ENCODE data around the gene IFITM5. TPM values are rescaled to one million over a fixed set of nuclear protein-coding genes. Genes with fewer than 3 reads are reported as not detected.

The IFITM5 gene
- total RNA-seq, 2 donors from 2014 or later = not detected

DNA sequence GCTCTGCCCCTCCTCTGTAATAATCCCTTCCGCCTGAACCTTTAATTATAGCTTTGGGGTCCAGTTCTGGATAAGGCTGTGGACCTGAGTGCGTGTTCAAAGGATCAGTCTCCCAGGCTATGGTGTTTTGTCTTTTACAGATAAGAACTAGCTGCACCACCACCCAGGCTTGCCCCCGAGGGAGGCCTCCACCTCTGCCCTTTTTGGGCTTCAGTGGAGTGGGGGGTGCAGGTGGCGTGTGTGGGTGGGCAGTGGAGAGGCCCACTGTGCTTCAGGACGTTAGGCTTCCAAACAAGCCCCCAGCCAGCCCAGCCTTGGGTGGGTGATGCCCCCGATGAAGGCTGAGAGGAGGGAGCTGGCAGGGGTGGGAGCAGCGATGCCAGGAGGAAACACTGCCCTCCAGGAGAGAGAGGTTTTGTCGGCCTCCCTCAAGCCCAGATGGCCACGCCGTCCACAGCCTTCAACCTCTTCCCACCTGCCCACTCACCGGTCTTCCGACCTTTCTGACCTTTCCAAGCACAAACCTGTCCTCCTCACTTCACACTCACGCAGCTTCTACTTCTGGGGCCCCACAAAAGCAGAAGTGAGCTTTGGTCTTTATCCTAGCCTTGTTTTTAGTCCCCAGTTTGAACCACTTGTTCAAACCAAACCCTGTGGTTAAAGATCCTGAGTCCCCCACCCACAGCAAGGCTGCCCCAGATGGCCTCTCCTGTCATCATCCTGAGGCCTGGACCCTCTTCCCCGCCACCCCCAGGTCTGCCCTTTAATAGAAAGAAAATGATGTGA is 42.2 kb downstream of the IFITM5 start:
- peaks cover 7% of the 10 kb centered on the region for H3K4me1 Mint-ChIP-seq
- DNase-seq = no peak
- H3K27ac Mint-ChIP-seq = no peak overlapping the region
- H3K36me3 Mint-ChIP-seq (ENCODE audit: low read depth) = no peaks in the 10 kb centered on the region
- peaks cover 12% of the 10 kb centered on the region for H3K27me3 Mint-ChIP-seq
- no peaks in the 10 kb centered on the region for H3K9me3 ChIP-seq (ENCODE audit: control insufficient read depth, low read length, poor library complexity, severe bottlenecking)
- no peak overlapping the region for H3K4me3 Mint-ChIP-seq
- no peak for ATAC-seq

DNA sequence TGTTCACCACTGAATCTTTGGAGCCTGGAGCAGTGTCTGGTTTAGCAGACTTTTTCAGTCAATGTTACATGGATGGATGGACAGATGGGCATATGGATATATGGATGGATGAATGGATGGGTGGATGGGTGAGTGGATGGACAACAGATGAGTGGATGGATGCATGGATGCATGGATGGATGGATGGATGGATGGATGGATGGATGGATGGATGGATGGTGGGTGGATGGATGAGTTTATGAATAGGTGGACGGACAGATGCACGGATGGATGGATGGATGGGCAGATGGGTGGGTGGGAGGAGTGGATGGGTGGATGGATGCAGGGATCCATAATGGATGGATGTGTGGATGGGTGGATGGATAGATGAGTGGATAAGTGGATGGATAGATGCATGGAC is 43.5 kb downstream of the IFITM5 start:
- H3K27me3 Mint-ChIP-seq = peaks cover 12% of the 10 kb centered on the region
- no peaks in the 10 kb centered on the region for H3K9me3 ChIP-seq (ENCODE audit: control insufficient read depth, low read length, poor library complexity, severe bottlenecking)
- DNase-seq (no peak), ATAC-seq (no peak)
- H3K4me3 Mint-ChIP-seq = no peak overlapping the region
- H3K27ac Mint-ChIP-seq = no peak overlapping the region
- no peaks in the 10 kb centered on the region for H3K36me3 Mint-ChIP-seq (ENCODE audit: low read depth)
- H3K4me1 Mint-ChIP-seq = peaks cover 13% of the 10 kb centered on the region

GRCh38 chr11:255176-255575 is 44.1 kb downstream of the IFITM5 start:
- no peak for DNase-seq
- peaks cover 12% of the 10 kb centered on the region for H3K27me3 Mint-ChIP-seq
- no peak overlapping the region for H3K27ac Mint-ChIP-seq
- no peak overlapping the region for H3K4me3 Mint-ChIP-seq
- no peak for ATAC-seq
- H3K36me3 Mint-ChIP-seq (ENCODE audit: low read depth) = no peaks in the 10 kb centered on the region
- peaks cover 14% of the 10 kb centered on the region for H3K4me1 Mint-ChIP-seq
- H3K9me3 ChIP-seq (ENCODE audit: control insufficient read depth, low read length, poor library complexity, severe bottlenecking) = no peaks in the 10 kb centered on the region

DNA sequence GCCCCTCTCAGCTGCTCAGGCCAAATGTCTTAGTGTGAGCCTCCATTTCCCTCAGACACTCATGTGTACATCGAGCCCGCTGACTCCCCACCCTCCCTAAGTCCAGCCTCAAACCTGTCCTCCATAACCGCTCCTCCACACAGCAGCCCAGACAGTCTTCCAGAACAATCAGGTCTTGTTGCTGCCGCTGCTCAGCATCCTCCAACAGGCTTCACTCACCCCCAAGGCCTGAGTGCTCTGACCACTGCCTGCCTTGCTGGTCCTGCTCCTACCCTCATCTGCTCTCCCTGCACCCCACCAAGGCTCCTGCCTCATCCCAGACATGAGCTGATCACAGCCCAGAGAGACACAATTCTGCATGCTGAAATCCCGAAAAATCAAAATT is 45.4 kb downstream of the IFITM5 start:
- H3K27me3 Mint-ChIP-seq = peaks cover under 1% of the 10 kb centered on the region

DNA sequence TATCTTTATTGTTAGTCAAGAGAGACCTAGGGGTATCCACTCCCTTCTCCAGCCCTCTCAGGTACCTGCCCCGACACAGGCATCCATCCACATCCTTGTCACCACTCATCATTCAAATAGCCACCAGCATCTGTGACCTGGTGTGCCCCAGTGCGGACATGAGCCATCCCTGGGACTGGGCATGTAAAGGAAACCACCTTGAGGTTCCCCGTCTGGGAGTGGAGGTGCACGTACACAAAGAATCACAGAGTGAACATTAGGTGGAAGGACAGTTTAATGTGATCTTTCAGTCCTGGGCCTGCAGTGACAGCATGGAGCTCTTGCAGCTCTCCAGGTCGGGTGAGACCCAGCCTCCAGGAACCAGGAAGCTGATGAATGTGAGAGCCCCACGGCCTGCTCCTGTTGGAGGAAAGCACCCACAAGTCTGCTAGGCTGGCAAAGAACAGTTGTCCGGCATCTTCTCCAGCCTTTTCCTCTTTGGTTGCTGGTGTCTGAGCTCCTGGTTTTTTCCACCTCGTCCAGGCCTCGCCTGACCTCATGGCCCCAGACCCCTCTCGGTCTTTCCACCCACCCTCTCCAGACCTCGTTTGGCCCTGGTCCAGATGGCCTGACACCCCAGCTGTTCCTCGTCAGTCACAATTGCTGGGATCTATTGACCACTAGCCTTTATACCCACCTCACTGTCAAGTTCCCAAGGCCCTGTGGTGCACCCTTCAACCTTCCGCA is 46.0 kb downstream of the IFITM5 start:
- peaks cover 5% of the 10 kb centered on the region for H3K36me3 Mint-ChIP-seq (ENCODE audit: low read depth)
- no peaks in the 10 kb centered on the region for H3K27me3 Mint-ChIP-seq
- ATAC-seq = no peak
- peaks cover 14% of the 10 kb centered on the region for H3K4me1 Mint-ChIP-seq
- no peak for DNase-seq
- H3K27ac Mint-ChIP-seq = no peak overlapping the region
- H3K9me3 ChIP-seq (ENCODE audit: control insufficient read depth, low read length, poor library complexity, severe bottlenecking) = no peaks in the 10 kb centered on the region
- no peak overlapping the region for H3K4me3 Mint-ChIP-seq

More for the DNA sequence above, 45.4 kb downstream of the IFITM5 start:
- ATAC-seq (no peak), DNase-seq (no peak)
- Mint-ChIP-seq H3K4me3 (no peak overlapping the region), H3K4me1 (peaks cover 14% of the 10 kb centered on the region), H3K36me3 (ENCODE audit: low read depth) (peaks cover 5% of the 10 kb centered on the region), H3K27ac (no peak overlapping the region)
- H3K9me3 ChIP-seq (ENCODE audit: control insufficient read depth, low read length, poor library complexity, severe bottlenecking) = no peaks in the 10 kb centered on the region

DNA sequence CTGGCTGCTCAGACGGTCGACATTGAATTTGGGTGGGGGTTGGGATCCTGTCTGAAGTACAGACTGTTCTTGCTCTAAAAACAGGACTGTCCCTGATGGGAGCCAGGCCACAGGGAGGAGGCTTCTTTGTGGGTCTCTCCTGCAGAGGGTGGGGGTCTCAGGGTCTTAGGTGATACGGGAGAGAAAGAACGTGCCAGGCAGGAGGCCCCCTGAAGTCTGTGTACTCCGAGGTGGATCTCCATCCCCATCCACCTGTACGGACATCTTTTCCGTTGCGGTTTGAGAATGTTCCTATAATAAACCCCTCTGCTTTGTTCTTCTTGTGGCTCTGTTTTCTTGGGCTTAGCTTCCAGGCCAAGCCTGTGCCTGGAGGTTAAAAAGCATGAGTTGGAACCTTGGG is 46.7 kb downstream of the IFITM5 start:
- peak overlapping the region; percentile 51 for H3K27ac Mint-ChIP-seq

GRCh38 chr11:251550-251949 is 47.8 kb downstream of the IFITM5 start:
- DNase-seq = no peak
- peak overlapping the region; percentile 51 for H3K27ac Mint-ChIP-seq

More for the DNA sequence above, 46.7 kb downstream of the IFITM5 start:
- Mint-ChIP-seq H3K4me3 (peak overlapping the region; percentile 12), H3K4me1 (peaks cover 14% of the 10 kb centered on the region), H3K36me3 (ENCODE audit: low read depth) (peaks cover 5% of the 10 kb centered on the region), H3K27me3 (no peaks in the 10 kb centered on the region)
- ATAC-seq = no peak
- no peak for DNase-seq
- H3K9me3 ChIP-seq (ENCODE audit: control insufficient read depth, low read length, poor library complexity, severe bottlenecking) = no peaks in the 10 kb centered on the region

GRCh38 chr11:250740-251299 is 48.5 kb downstream of the IFITM5 start:
- peak; percentile 98 for ATAC-seq
- H3K36me3 Mint-ChIP-seq (ENCODE audit: low read depth) = peaks cover 5% of the 10 kb centered on the region
- no peaks in the 10 kb centered on the region for H3K27me3 Mint-ChIP-seq
- peak; percentile 50 to 78 (median 65) for DNase-seq
- H3K27ac Mint-ChIP-seq = peak overlapping the region; percentile 51
- no peak overlapping the region for H3K4me3 Mint-ChIP-seq
- H3K4me1 Mint-ChIP-seq = peaks cover 14% of the 10 kb centered on the region
- no peaks in the 10 kb centered on the region for H3K9me3 ChIP-seq (ENCODE audit: control insufficient read depth, low read length, poor library complexity, severe bottlenecking)

More at GRCh38 chr11:251550-251949, 47.8 kb downstream of the IFITM5 start:
- H3K27me3 Mint-ChIP-seq = no peaks in the 10 kb centered on the region
- H3K9me3 ChIP-seq (ENCODE audit: control insufficient read depth, low read length, poor library complexity, severe bottlenecking) = no peaks in the 10 kb centered on the region
- no peak overlapping the region for H3K4me3 Mint-ChIP-seq
- H3K36me3 Mint-ChIP-seq (ENCODE audit: low read depth) = peaks cover 5% of the 10 kb centered on the region
- ATAC-seq = no peak
- H3K4me1 Mint-ChIP-seq = peaks cover 14% of the 10 kb centered on the region

GRCh38 chr11:250274-250673 is 49.1 kb downstream of the IFITM5 start:
- Mint-ChIP-seq H3K27ac (peak overlapping the region; percentile 51), H3K4me3 (no peak overlapping the region), H3K36me3 (ENCODE audit: low read depth) (peaks cover 7% of the 10 kb centered on the region), H3K4me1 (peaks cover 13% of the 10 kb centered on the region), H3K27me3 (no peaks in the 10 kb centered on the region)
- ATAC-seq (peak; percentile 16), DNase-seq (no peak)
- no peaks in the 10 kb centered on the region for H3K9me3 ChIP-seq (ENCODE audit: control insufficient read depth, low read length, poor library complexity, severe bottlenecking)

- DNase-seq = no peak
- Mint-ChIP-seq H3K36me3 (ENCODE audit: low read depth) (peaks cover 9% of the 10 kb centered on the region), H3K27ac (no peak overlapping the region), H3K4me3 (no peak overlapping the region), H3K27me3 (no peaks in the 10 kb centered on the region), H3K4me1 (peaks cover 15% of the 10 kb centered on the region)
- ATAC-seq = no peak
- H3K9me3 ChIP-seq (ENCODE audit: control insufficient read depth, low read length, poor library complexity, severe bottlenecking) = no peaks in the 10 kb centered on the region
These were observed 50.3 kb downstream of the IFITM5 start for GRCh38 chr11:249062-249461.

Other genes with a start within 250 kb of the IFITM5 start
- gene SCGB1C1, start 106.4 kb downstream of the IFITM5 start, total RNA-seq = not detected
- gene BET1L, start 92.1 kb downstream of the IFITM5 start, total RNA-seq = 10 to 100 TPM; 42.2 to 48.9 TPM
- 10 to 100 TPM; 69.2 to 76.0 TPM for gene RIC8A, start 91.8 kb downstream of the IFITM5 start, total RNA-seq
- 10 to 100 TPM; 17.1 to 17.5 TPM for gene SIRT3, start 63.2 kb downstream of the IFITM5 start, total RNA-seq
- gene PSMD13, start 62.5 kb downstream of the IFITM5 start, total RNA-seq = 10 to 100 TPM; 60.6 to 63.6 TPM
- 1 to 10 TPM; 3.5 to 4.3 TPM for gene NLRP6, start 21.1 kb downstream of the IFITM5 start, total RNA-seq
- 100 to 1,000 TPM; 317 to 350 TPM for gene PGGHG, start 10.4 kb downstream of the IFITM5 start, total RNA-seq
- gene IFITM2, start 8.3 kb upstream of the IFITM5 start, total RNA-seq = 100 to 1,000 TPM; 550 to 570 TPM
- gene IFITM1, start 14.5 kb upstream of the IFITM5 start, total RNA-seq = 100 to 1,000 TPM; 344 to 363 TPM
- 10 to 100 TPM in 1 of 2 donors, 1 to 10 TPM in 1; 2.5 to 25.2 TPM for gene IFITM3, start 21.3 kb upstream of the IFITM5 start, total RNA-seq
- 1 to 10 TPM; 6.0 to 8.6 TPM for gene B4GALNT4, start 70.0 kb upstream of the IFITM5 start, total RNA-seq
- not detected for gene PKP3, start 94.7 kb upstream of the IFITM5 start, total RNA-seq
- 100 to 1,000 TPM; 353 to 409 TPM for gene SIGIRR, start 115.5 kb upstream of the IFITM5 start, total RNA-seq
- gene ANO9, start 142.5 kb upstream of the IFITM5 start, total RNA-seq = 100 to 1,000 TPM; 131 to 165 TPM
- gene PTDSS2, start 150.8 kb upstream of the IFITM5 start, total RNA-seq = 10 to 100 TPM; 21.8 to 24.5 TPM
- 100 to 1,000 TPM; 108 to 127 TPM for gene RNH1, start 207.7 kb upstream of the IFITM5 start, total RNA-seq
- gene HRAS, start 236.1 kb upstream of the IFITM5 start, total RNA-seq = 10 to 100 TPM; 31.4 TPM
- 1 to 10 TPM; 5.7 to 5.8 TPM for gene LRRC56, start 238.0 kb upstream of the IFITM5 start, total RNA-seq

All from T-helper 17 cell (primary cell).